HL-60 (cell line): ENCODE data around the gene MAD1L1.

Experiments used
- DNase-seq, 2 experiments: peaks; one replicate each; pipeline ENCODE4 v3.0.0-alpha.2; 2010 to 2020; ENCODE audit warnings: low read depth in 1 of 2, low spot score in 1 of 2
- H3K27ac ChIP-seq: fragments of 250-450 bp; sonication (Bioruptor Pico); replicated peaks from 2 replicates; pipeline ENCODE4 v1.5.1; 2020; ENCODE audit warnings: mild to moderate bottlenecking, moderate library complexity
- H3K27me3 ChIP-seq: fragments of 250-450 bp; sonication (Bioruptor Pico); 2 replicates; pipeline ENCODE4 v1.5.1; 2021; ENCODE audit warnings: mild to moderate bottlenecking, moderate library complexity; ENCODE audit not compliant: insufficient read depth, poor library complexity, severe bottlenecking
- H3K4me3 ChIP-seq: replicated peaks from 2 replicates; pipeline ENCODE4 v1.5.1; 2011; ENCODE audit warnings: mild to moderate bottlenecking, control low read depth, low read length; ENCODE audit not compliant: insufficient read depth
- GABPA ChIP-seq: IDR thresholded peaks from 2 replicates; pipeline ENCODE4 v1.6.1; 2012; ENCODE audit warnings: low read depth
- POLR2AphosphoS5 ChIP-seq: IDR thresholded peaks from 2 replicates; pipeline ENCODE4 v1.6.1; 2012; ENCODE audit warnings: low read depth
- SPI1 ChIP-seq: IDR thresholded peaks from 2 replicates; pipeline ENCODE4 v1.6.1; 2012; ENCODE audit warnings: low read depth, mild to moderate bottlenecking, borderline replicate concordance
- TF ChIP-seq, protein P1 (sequence below): IDR thresholded peaks from one replicate; pipeline ENCODE4 v1.5.1; 2011; ENCODE audit warnings: low read length, control low read depth, inconsistent platforms; ENCODE audit not compliant: insufficient read depth
- TF ChIP-seq, protein P2 (sequence below): IDR thresholded peaks from 2 replicates; pipeline ENCODE4 v1.6.1; 2012; ENCODE audit warnings: low read depth; ENCODE audit not compliant: insufficient replicate concordance

The MAD1L1 gene

DNA sequence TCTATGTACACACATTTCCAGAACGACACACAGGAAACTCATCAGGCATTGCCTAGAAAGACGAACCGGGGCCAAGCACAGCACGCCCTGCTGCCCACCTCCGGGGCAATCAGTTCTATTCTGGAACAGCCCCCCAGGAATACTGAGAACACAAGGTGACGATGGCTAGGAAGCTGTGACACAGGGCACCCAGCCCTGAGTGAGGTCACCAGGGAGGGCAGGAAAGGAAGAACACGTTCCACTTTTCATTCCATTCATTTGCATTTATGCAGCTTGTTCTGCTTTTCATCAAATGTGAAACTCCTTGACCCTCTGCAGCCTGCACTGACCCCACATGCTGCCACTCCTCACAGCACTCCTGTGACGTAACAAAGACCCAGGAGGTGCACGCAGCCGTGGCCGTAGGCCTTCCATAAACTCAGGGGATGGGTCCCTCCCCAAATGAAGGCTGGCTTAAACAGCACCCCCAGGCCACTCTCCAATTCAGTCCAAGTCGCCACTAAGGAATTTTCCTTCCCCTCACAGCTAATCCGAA is 28.9 kb downstream of the MAD1L1 start:
- no peak overlapping the region for H3K4me3 ChIP-seq
- H3K27me3 ChIP-seq, result no peaks in the 10 kb centered on the region
- H3K27ac ChIP-seq, result no peak overlapping the region
- TF ChIP-seq, protein P1, sequence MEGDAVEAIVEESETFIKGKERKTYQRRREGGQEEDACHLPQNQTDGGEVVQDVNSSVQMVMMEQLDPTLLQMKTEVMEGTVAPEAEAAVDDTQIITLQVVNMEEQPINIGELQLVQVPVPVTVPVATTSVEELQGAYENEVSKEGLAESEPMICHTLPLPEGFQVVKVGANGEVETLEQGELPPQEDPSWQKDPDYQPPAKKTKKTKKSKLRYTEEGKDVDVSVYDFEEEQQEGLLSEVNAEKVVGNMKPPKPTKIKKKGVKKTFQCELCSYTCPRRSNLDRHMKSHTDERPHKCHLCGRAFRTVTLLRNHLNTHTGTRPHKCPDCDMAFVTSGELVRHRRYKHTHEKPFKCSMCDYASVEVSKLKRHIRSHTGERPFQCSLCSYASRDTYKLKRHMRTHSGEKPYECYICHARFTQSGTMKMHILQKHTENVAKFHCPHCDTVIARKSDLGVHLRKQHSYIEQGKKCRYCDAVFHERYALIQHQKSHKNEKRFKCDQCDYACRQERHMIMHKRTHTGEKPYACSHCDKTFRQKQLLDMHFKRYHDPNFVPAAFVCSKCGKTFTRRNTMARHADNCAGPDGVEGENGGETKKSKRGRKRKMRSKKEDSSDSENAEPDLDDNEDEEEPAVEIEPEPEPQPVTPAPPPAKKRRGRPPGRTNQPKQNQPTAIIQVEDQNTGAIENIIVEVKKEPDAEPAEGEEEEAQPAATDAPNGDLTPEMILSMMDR, result no peak
- TF ChIP-seq, protein P2, sequence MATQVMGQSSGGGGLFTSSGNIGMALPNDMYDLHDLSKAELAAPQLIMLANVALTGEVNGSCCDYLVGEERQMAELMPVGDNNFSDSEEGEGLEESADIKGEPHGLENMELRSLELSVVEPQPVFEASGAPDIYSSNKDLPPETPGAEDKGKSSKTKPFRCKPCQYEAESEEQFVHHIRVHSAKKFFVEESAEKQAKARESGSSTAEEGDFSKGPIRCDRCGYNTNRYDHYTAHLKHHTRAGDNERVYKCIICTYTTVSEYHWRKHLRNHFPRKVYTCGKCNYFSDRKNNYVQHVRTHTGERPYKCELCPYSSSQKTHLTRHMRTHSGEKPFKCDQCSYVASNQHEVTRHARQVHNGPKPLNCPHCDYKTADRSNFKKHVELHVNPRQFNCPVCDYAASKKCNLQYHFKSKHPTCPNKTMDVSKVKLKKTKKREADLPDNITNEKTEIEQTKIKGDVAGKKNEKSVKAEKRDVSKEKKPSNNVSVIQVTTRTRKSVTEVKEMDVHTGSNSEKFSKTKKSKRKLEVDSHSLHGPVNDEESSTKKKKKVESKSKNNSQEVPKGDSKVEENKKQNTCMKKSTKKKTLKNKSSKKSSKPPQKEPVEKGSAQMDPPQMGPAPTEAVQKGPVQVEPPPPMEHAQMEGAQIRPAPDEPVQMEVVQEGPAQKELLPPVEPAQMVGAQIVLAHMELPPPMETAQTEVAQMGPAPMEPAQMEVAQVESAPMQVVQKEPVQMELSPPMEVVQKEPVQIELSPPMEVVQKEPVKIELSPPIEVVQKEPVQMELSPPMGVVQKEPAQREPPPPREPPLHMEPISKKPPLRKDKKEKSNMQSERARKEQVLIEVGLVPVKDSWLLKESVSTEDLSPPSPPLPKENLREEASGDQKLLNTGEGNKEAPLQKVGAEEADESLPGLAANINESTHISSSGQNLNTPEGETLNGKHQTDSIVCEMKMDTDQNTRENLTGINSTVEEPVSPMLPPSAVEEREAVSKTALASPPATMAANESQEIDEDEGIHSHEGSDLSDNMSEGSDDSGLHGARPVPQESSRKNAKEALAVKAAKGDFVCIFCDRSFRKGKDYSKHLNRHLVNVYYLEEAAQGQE, result no peak
- TF ChIP-seq SPI1 (no peak), POLR2AphosphoS5 (no peak), GABPA (no peak)
- DNase-seq, result no peak

DNA sequence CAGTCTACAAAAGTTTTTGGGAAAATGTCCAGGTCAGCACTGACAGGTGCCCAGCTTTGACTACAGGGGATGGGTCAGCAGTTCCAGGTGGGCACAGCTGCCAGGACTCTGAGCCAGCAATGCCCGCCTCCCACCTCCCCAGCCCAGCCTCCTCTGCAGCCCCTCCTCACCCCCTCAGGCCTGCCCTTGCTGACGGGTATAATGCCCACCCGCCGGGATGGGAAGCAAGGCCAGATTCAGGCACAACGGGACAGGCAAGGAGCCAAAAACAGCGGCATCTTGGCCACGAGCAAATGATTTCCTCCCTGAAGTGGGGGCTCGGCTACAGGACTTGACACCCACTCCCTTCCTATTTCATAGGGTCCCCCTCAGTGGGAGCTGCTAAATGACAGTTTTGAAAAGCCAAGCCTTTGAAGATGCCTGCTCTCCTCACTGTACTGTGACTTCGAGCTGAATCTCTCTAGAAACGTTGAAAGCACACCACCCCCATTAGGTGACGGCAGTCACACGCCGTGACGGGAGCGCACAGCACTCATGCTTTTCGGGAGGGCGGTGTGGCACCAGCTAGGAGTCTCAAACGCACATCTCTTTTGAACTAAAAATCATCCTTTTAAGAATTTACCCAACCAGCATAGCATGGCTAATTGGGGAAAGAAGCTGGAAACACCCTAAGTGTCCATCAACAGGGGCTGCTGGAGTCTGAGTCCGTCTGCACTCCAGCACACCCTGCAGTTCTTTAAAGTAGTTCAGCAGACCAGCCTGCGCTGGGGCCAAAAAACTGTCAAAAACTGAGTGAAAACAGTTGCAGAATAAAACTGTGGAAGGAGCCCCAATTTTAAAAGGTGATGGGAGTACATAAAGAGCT is 29.6 kb downstream of the MAD1L1 start:
- H3K4me3 ChIP-seq, result no peak overlapping the region
- no peak for DNase-seq
- H3K27me3 ChIP-seq, result no peaks in the 10 kb centered on the region
- no peak overlapping the region for H3K27ac ChIP-seq
- TF ChIP-seq SPI1 (no peak), GABPA (no peak), POLR2AphosphoS5 (no peak)
- TF ChIP-seq, protein P1, result no peak
- TF ChIP-seq, protein P2, result no peak

DNA sequence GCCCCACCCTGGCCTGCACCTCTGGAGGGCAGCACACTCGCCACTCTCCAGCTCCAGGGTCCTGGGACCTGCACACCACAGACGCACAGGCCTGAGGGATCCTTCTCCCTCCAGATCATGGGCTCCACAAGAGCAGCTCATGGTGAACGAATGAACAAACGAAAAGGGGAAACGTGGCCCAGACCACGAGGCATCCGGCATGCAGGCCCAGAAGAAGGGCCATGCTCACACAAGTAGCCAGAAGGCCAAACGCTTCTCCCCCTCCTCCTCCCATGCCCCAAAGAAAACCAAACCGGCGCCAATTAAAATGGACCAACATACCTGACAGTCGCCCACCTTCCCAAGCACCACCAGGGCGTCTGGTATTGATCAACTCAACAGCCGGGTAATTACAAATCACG is 30.4 kb downstream of the MAD1L1 start:
- DNase-seq, result no peak
- TF ChIP-seq, protein P2, result no peak
- TF ChIP-seq POLR2AphosphoS5, result no peak
- no peak for TF ChIP-seq SPI1
- no peak for TF ChIP-seq GABPA
- TF ChIP-seq, protein P1, result no peak
- no peak overlapping the region for H3K27ac ChIP-seq

More for the DNA sequence above, 30.4 kb downstream of the MAD1L1 start:
- H3K4me3 ChIP-seq, result no peak overlapping the region
- no peaks in the 10 kb centered on the region for H3K27me3 ChIP-seq
